H1 (cell line): ENCODE results near the gene PDIA2. TPM values are rescaled to one million over a fixed set of nuclear protein-coding genes. Genes with fewer than 3 reads are reported as not detected.

ENCODE experiments used
- BCL11A ChIP-seq, 2 experiments: IDR thresholded peaks; one replicate each; pipeline ENCODE4 v1.6.1; 2011; ENCODE audit warnings: low read depth in 2 of 2, low read length in 2 of 2, mild to moderate bottlenecking in 2 of 2
- CREB1 ChIP-seq: IDR thresholded peaks from 2 replicates; pipeline ENCODE4 v1.6.1; 2012; ENCODE audit warnings: inconsistent platforms
- JUND ChIP-seq: IDR thresholded peaks from 2 replicates; pipeline ENCODE4 v1.6.1; 2011; ENCODE audit warnings: mild to moderate bottlenecking, improper control_type of control experiment, low read length
- RNF2 ChIP-seq: fragments of 200-900, 300-1000 bp; sonication (generic); IDR thresholded peaks from 2 replicates; pipeline ENCODE4 v1.7.1; 2016; ENCODE audit warnings: borderline replicate concordance, low read depth, mild to moderate bottlenecking, antibody characterized with exemption, low read length; ENCODE audit not compliant: poor library complexity, severe bottlenecking; ENCODE audit errors: missing control alignments
- SP4 ChIP-seq: IDR thresholded peaks from 2 replicates; pipeline ENCODE4 v1.6.1; 2012; ENCODE audit warnings: low read length, inconsistent platforms
- ZNF274 ChIP-seq: IDR thresholded peaks from 2 replicates; pipeline ENCODE4 v1.7.0; 2012; ENCODE audit warnings: low read length, borderline replicate concordance; ENCODE audit errors: extremely low read depth
- polyA plus RNA-seq, 7 experiments: library from polyadenylated mRNA; depleted of rRNA in 3 of 7; stranded (reverse) in 5 of 7; unstranded in 2 of 7; fragments of >200 nt in 5 of 7; fragments of 200-250 nt in 2 of 7; gene quantifications; 1 replicate in 5 of 7; 2 replicates in 1 of 7; 4 replicates in 1 of 7; pipeline versions ENCODE4 v1.2.1 to v1.2.3, GENCODE V29; 2011 to 2013; ENCODE audit warnings: missing spikeins in 2 of 7, mixed read lengths in 2 of 7
- total RNA-seq: library from RNA; stranded (reverse); fragmentation: NEBNext Ultra II Directional; extraction: Animal tissue kit (Norgen Biotek cat#: 25700); gene quantifications from 2 replicates; pipeline ENCODE4 v1.2.1, GENCODE V29; 2021

Gene PDIA2
- total and polyA plus RNA-seq, 2 of the 8 experiments (the other 6 are each of a cell fraction or from before 2014, with no cell fraction given): 0.34 to 0.50 TPM

GRCh38 chr16:296806-297510 is 14.0 kb downstream of the PDIA2 start (continued):
- TF ChIP-seq BCL11A (IDR thresholded peaks at IDR 0.05; ENCODE audit: low read depth in 2 of 2, low read length in 2 of 2) (no peak), CREB1 (no peak), JUND (no peak), ZNF274 (no peak), RNF2 (no peak), SP4 (no peak)
